NCI-H2107 treated with DMSO at 0.1 percent for 48 hours (cell line): Measurements from ENCODE around the gene ZNF256.
A peak's percentile ranks its signal among the peaks of the same experiment; 100 is the strongest.

Source experiments
- DNase-seq: peaks from one replicate; lab custom pipeline; 2025; ENCODE audit not compliant: unreplicated experiment; lab: John Stamatoyannopoulos, UW

Gene ZNF256

GRCh38 chr19:57947419-57948134 lies at the start of gene ZNF256:
Gene ZNF256, minus strand, starts transcription at chr19:57947706. Its CDS starts 232 bp downstream, at chr19:57947474.
- peak; percentile 67 for DNase-seq

GRCh38 chr19:57992841-57993240 lies 45.3 kb upstream of the ZNF256 start:
- no peak for DNase-seq

GRCh38 chr19:57978586-57979289 lies 31.2 kb upstream of the ZNF256 start:
- no peak for DNase-seq

GRCh38 chr19:57974434-57974833 lies 26.9 kb upstream of the ZNF256 start, which contains the start of gene C19orf18:
Gene C19orf18, minus strand, starts transcription at chr19:57974534. Its CDS starts 102 bp downstream, at chr19:57974432.
- no peak for DNase-seq

GRCh38 chr19:57964761-57965160 lies 17.3 kb upstream of the ZNF256 start:
- DNase-seq: no peak

- DNase-seq: no peak
Measured at GRCh38 chr19:57961785-57962184, 14.3 kb upstream of the ZNF256 start.

- DNase-seq: no peak
Measured at GRCh38 chr19:57954996-57955395, 7.5 kb upstream of the ZNF256 start.

- DNase-seq: no peak
Measured at GRCh38 chr19:57949702-57950101, 2.2 kb upstream of the ZNF256 start.

GRCh38 chr19:57949296-57949695 lies 1.8 kb upstream of the ZNF256 start:
- DNase-seq: no peak

- no peak for DNase-seq
Measured at GRCh38 chr19:57947088-57947418, 453 bp downstream of the ZNF256 start.

GRCh38 chr19:57946316-57946715 lies 1.2 kb downstream of the ZNF256 start:
- DNase-seq: no peak

GRCh38 chr19:57941593-57941992 lies 5.9 kb downstream of the ZNF256 start:
- no peak for DNase-seq

- DNase-seq: no peak
Measured at GRCh38 chr19:57935731-57936130, 11.8 kb downstream of the ZNF256 start.

GRCh38 chr19:57934820-57935665 lies 12.5 kb downstream of the ZNF256 start, which contains the start of gene ZNF418:
Gene ZNF418, minus strand, starts transcription at chr19:57935402. Its CDS starts 1,580 bp downstream, at chr19:57933822.
- DNase-seq: no peak

- no peak for DNase-seq
Measured at GRCh38 chr19:57927587-57927986, 19.9 kb downstream of the ZNF256 start.

- peak; percentile 88 for DNase-seq
Measured at GRCh38 chr19:57916168-57916995, 31.1 kb downstream of the ZNF256 start, which contains the start of gene ZNF417. Gene ZNF417, minus strand, starts transcription at chr19:57916592. Its CDS starts 181 bp downstream, at chr19:57916411.

GRCh38 chr19:57914531-57914930 lies 33.0 kb downstream of the ZNF256 start:
- DNase-seq: no peak

GRCh38 chr19:57907394-57907793 lies 40.1 kb downstream of the ZNF256 start:
- DNase-seq: no peak

- no peak for DNase-seq
Measured at GRCh38 chr19:57905258-57905657, 42.2 kb downstream of the ZNF256 start.

GRCh38 chr19:57903618-57904184 lies 43.8 kb downstream of the ZNF256 start:
- DNase-seq: no peak
